Ishikawa (cell line): ENCODE measurements around the gene SYT10.

ENCODE experiments used
- CEBPB ChIP-seq: IDR thresholded peaks from 2 replicates; pipeline ENCODE4 v1.6.1; 2012
- CREB1 ChIP-seq: IDR thresholded peaks from 2 replicates; pipeline ENCODE4 v1.6.1; 2012; ENCODE audit warnings: low read depth
- EGR1 ChIP-seq: IDR thresholded peaks from 2 replicates; pipeline ENCODE4 v1.6.1; 2012
- EP300 ChIP-seq: IDR thresholded peaks from 2 replicates; pipeline ENCODE4 v1.6.1; 2012; ENCODE audit warnings: borderline replicate concordance
- FOXM1 ChIP-seq: IDR thresholded peaks from 2 replicates; pipeline ENCODE4 v1.6.1; 2012; ENCODE audit warnings: low read depth, borderline replicate concordance
- MAX ChIP-seq: IDR thresholded peaks from 2 replicates; pipeline ENCODE4 v1.6.1; 2012
- NFIC ChIP-seq: IDR thresholded peaks from 2 replicates; pipeline ENCODE4 v1.6.1; 2012
- RAD21 ChIP-seq: IDR thresholded peaks from 2 replicates; pipeline ENCODE4 v1.6.1; 2012; ENCODE audit warnings: low read depth
- REST ChIP-seq: IDR thresholded peaks from 2 replicates; pipeline ENCODE4 v1.6.1; 2012; ENCODE audit warnings: low read depth, mild to moderate bottlenecking
- TAF1 ChIP-seq: IDR thresholded peaks from 2 replicates; pipeline ENCODE4 v1.6.1; 2012; ENCODE audit warnings: low read depth, mild to moderate bottlenecking
- TCF12 ChIP-seq: IDR thresholded peaks from 2 replicates; pipeline ENCODE4 v1.6.1; 2012; ENCODE audit warnings: low read depth
- TEAD4 ChIP-seq: IDR thresholded peaks from 2 replicates; pipeline ENCODE4 v1.6.1; 2012
- USF1 ChIP-seq: IDR thresholded peaks from 2 replicates; pipeline ENCODE4 v1.6.1; 2012
- YY1 ChIP-seq: IDR thresholded peaks from 2 replicates; pipeline ENCODE4 v1.6.1; 2012; ENCODE audit warnings: low read depth
- ZBTB7A ChIP-seq: IDR thresholded peaks from 2 replicates; pipeline ENCODE4 v1.6.1; 2012; ENCODE audit warnings: low read depth

The SYT10 gene

GRCh38 chr12:33438851-33439586, 600 bp downstream of the SYT10 start:
- TF ChIP-seq FOXM1, result no peak
- TF ChIP-seq TEAD4, result no peak
- TF ChIP-seq EGR1, result no peak
- no peak for TF ChIP-seq USF1
- TF ChIP-seq MAX, result peak; percentile 45; the same call in 1 of the 2 replicates

- TF ChIP-seq TEAD4 (no peak), ZBTB7A (no peak), CEBPB (no peak), REST (no peak), FOXM1 (no peak), EGR1 (no peak), TAF1 (no peak)
These were observed 1.4 kb downstream of the SYT10 start for GRCh38 chr12:33438025-33438772.

GRCh38 chr12:33437598-33437997, 2.0 kb downstream of the SYT10 start:
- TF ChIP-seq TEAD4 (no peak), CREB1 (no peak), REST (no peak), FOXM1 (no peak), YY1 (no peak), CEBPB (no peak)

GRCh38 chr12:33432992-33433391, 6.6 kb downstream of the SYT10 start:
- TF ChIP-seq FOXM1, result no peak
- no peak for TF ChIP-seq RAD21
- no peak for TF ChIP-seq REST
- peak; percentile 44; the same call in 1 of the 2 replicates for TF ChIP-seq NFIC

- no peak for TF ChIP-seq TAF1
- TF ChIP-seq CEBPB, result no peak
- no peak for TF ChIP-seq RAD21
- no peak for TF ChIP-seq MAX
- TF ChIP-seq REST, result no peak
- no peak for TF ChIP-seq TCF12
- TF ChIP-seq EP300, result no peak
These were observed 8.0 kb downstream of the SYT10 start for GRCh38 chr12:33431648-33432047.
